ENCODE results near the gene IL1RAPL1. TPM values are rescaled to one million over a fixed set of nuclear protein-coding genes. Genes with fewer than 3 reads are reported as not detected.

IL1RAPL1 gene
- total and polyA plus RNA-seq, 8 donors: 0.05 to 0.20 (median 0.09) TPM; not detected in 5

DNA sequence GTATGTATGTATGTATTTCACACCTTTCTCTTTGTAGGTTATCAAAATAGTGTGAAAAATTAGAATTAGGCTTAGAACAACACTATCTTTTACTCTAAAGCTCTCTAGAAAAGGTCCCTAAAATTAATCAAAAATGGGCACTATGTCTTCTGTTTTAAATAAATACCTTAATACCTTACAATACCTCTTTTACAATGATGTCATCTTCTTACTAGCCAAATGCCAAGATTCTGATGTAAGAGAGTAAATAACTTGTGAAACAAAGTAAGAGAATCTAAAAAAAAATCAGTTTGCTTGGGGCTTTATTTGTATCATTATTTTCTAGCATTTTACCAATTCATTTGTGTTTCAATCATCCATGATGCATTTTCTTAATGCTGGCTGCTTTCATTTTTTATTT, 1225.9 kb downstream of the IL1RAPL1 start:
- Histone ChIP-seq H3K36me3 (no peaks in the 10 kb centered on the region), H3K4me1 (no peaks in the 10 kb centered on the region), H3K27ac (no peak overlapping the region), H3K4me3 (no peak overlapping the region), H3K9me3 (no peaks in the 10 kb centered on the region), H3K27me3 (peaks cover 0 to 5% (median 2%) of the 10 kb centered on the region in 4 donors)
- TF ChIP-seq CTCF (IDR thresholded peaks at IDR 0.05): no peak
- intact Hi-C loops (cut with DNase I): no loop called here
- FAIRE-seq: peak; percentile 86
- ATAC-seq: no peak
- no peak for DNase-seq

GRCh38 chrX:29824176-29824906, 1237.1 kb downstream of the IL1RAPL1 start:
- Histone ChIP-seq H3K4me1 (no peaks in the 10 kb centered on the region), H3K27ac (no peak overlapping the region), H3K36me3 (no peaks in the 10 kb centered on the region), H3K4me3 (no peak overlapping the region), H3K9me3 (no peaks in the 10 kb centered on the region), H3K27me3 (no peaks in the 10 kb centered on the region)
- peak; percentile 26 for FAIRE-seq
- no peak for DNase-seq
- TF ChIP-seq CTCF (IDR thresholded peaks at IDR 0.05): no peak
- intact Hi-C loops (cut with DNase I): no loop called here
- 48 to 49% methylated on average over 6 of the region's 6 CpGs for WGBS, 2 donors
- ATAC-seq: no peak

DNA sequence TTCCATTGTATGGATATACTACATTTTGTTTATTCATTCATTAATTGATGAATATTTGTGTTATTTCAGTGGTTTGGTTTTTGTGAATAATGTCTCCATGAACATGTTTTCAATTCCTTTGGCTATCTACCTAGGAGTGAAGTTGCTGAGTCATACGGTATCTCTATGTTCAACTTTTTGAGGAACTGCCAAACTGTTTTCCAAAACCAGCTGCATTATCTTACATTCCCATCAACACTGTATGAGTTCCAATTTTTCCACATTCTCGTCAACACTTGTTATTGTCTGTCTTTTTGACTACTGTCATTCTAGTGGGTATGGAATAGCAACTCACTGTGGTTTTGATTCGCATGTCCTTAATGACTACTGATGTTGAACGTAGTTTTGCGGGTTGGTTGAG, 1239.5 kb downstream of the IL1RAPL1 start:
- intact Hi-C loops (cut with DNase I): no loop called here
- FAIRE-seq: no peak
- 75 to 76% methylated on average over 5 of the region's 5 CpGs for WGBS, 2 donors

GRCh38 chrX:29834311-29834710, 1247.1 kb downstream of the IL1RAPL1 start:
- Histone ChIP-seq H3K9me3 (no peaks in the 10 kb centered on the region), H3K4me1 (no peaks in the 10 kb centered on the region), H3K36me3 (no peaks in the 10 kb centered on the region), H3K27ac (no peak overlapping the region), H3K27me3 (no peaks in the 10 kb centered on the region), H3K4me3 (no peak overlapping the region)
- TF ChIP-seq CTCF (IDR thresholded peaks at IDR 0.05): no peak
- ATAC-seq (no peak), FAIRE-seq (no peak), DNase-seq (no peak)
- intact Hi-C loops (cut with DNase I): no loop called here
- WGBS, 2 donors: 59 to 66% methylated on average over 2 of the region's 2 CpGs

More for the DNA sequence above, 1239.5 kb downstream of the IL1RAPL1 start:
- no peak for TF ChIP-seq CTCF (IDR thresholded peaks at IDR 0.05)
- ATAC-seq (no peak), DNase-seq (no peak)
- Histone ChIP-seq H3K4me1 (no peaks in the 10 kb centered on the region), H3K9me3 (no peaks in the 10 kb centered on the region), H3K27ac (no peak overlapping the region), H3K36me3 (no peaks in the 10 kb centered on the region), H3K4me3 (no peak overlapping the region), H3K27me3 (no peaks in the 10 kb centered on the region)

- intact Hi-C loops (cut with DNase I): no loop called here
- Histone ChIP-seq H3K36me3 (no peaks in the 10 kb centered on the region), H3K4me1 (no peaks in the 10 kb centered on the region), H3K4me3 (no peak overlapping the region), H3K27me3 (no peaks in the 10 kb centered on the region), H3K27ac (no peak overlapping the region), H3K9me3 (no peaks in the 10 kb centered on the region)
- DNase-seq (no peak), FAIRE-seq (peak; percentile 23), ATAC-seq (no peak)
- no peak for TF ChIP-seq CTCF (IDR thresholded peaks at IDR 0.05)
Observed at GRCh38 chrX:29834764-29835163, 1247.5 kb downstream of the IL1RAPL1 start.
